H9 (cell line): ENCODE measurements around the gene SCAP. TPM values are rescaled to one million over a fixed set of nuclear protein-coding genes. Genes with fewer than 3 reads are reported as not detected.

Experiments
- DNase-seq: peaks from one replicate; pipeline ENCODE4 v3.0.0-alpha.2; 2017
- H2AFZ ChIP-seq: one replicate; pipeline ENCODE4 v1.6.1; 2013; ENCODE audit warnings: mild to moderate bottlenecking, low read length, control low read depth, moderate library complexity
- H2AK5ac ChIP-seq: 2 replicates; pipeline ENCODE4 v1.6.1; 2013; ENCODE audit warnings: low read length, control low read depth, mixed read lengths; ENCODE audit not compliant: insufficient read length
- H2BK120ac ChIP-seq: one replicate; pipeline ENCODE4 v1.6.1; 2013; ENCODE audit warnings: low read depth, mild to moderate bottlenecking, low read length, control low read depth, inconsistent platforms; ENCODE audit not compliant: poor library complexity, severe bottlenecking
- H2BK12ac ChIP-seq: 2 replicates; pipeline ENCODE4 v1.6.1; 2013; ENCODE audit warnings: low read length, control low read depth, mixed read lengths, low read depth; ENCODE audit not compliant: insufficient read length
- H2BK15ac ChIP-seq: 2 replicates; pipeline ENCODE4 v1.6.1; 2013; ENCODE audit warnings: low read depth, low read length, control low read depth
- H2BK20ac ChIP-seq: one replicate; pipeline ENCODE4 v1.6.1; 2013; ENCODE audit warnings: low read depth, mild to moderate bottlenecking, low read length, control low read depth, inconsistent platforms; ENCODE audit not compliant: poor library complexity, severe bottlenecking
- H2BK5ac ChIP-seq: 2 replicates; pipeline ENCODE4 v1.6.1; 2013; ENCODE audit warnings: low read length, control low read depth, mixed read lengths; ENCODE audit not compliant: insufficient read length
- H3K14ac ChIP-seq: 2 replicates; pipeline ENCODE4 v1.6.1; 2013; ENCODE audit warnings: low read length, control low read depth; ENCODE audit not compliant: insufficient read depth
- H3K18ac ChIP-seq: 2 replicates; pipeline ENCODE4 v1.6.1; 2013; ENCODE audit warnings: low read depth, mild to moderate bottlenecking, mixed read lengths, low read length, control low read depth; ENCODE audit not compliant: insufficient read length
- H3K23ac ChIP-seq: 2 replicates; pipeline ENCODE4 v1.6.1; 2013; ENCODE audit warnings: low read length, control low read depth, mixed read lengths, low read depth; ENCODE audit not compliant: insufficient read length
- H3K23me2 ChIP-seq: 2 replicates; pipeline ENCODE4 v1.6.1; 2013; ENCODE audit warnings: low read depth, mild to moderate bottlenecking, mixed read lengths, low read length, control low read depth; ENCODE audit not compliant: insufficient read length, poor library complexity, severe bottlenecking
- H3K27ac ChIP-seq: 2 replicates; pipeline ENCODE4 v1.5.1; 2013; ENCODE audit warnings: low read length, control low read depth, mixed read lengths, low read depth; ENCODE audit not compliant: insufficient read length
- H3K27me3 ChIP-seq: 2 replicates; pipeline ENCODE4 v1.6.1; 2013; ENCODE audit warnings: low read length, control low read depth, inconsistent platforms; ENCODE audit not compliant: insufficient read depth
- H3K4ac ChIP-seq: 2 replicates; pipeline ENCODE4 v1.6.1; 2013; ENCODE audit warnings: low read depth, mild to moderate bottlenecking, control low read depth, inconsistent platforms, low read length, moderate library complexity
- H3K4me1 ChIP-seq: 2 replicates; pipeline ENCODE4 v1.6.1; 2013; ENCODE audit warnings: low read length, control low read depth, inconsistent platforms; ENCODE audit not compliant: insufficient read depth
- H3K4me2 ChIP-seq: 2 replicates; pipeline ENCODE4 v1.6.1; 2013; ENCODE audit warnings: low read length, control low read depth, mixed read lengths; ENCODE audit not compliant: insufficient read length, insufficient read depth
- H3K56ac ChIP-seq: 2 replicates; pipeline ENCODE4 v1.6.1; 2013; ENCODE audit warnings: low read depth, mild to moderate bottlenecking, mixed read lengths, low read length, control low read depth; ENCODE audit not compliant: insufficient read length
- H3K79me1 ChIP-seq: 2 replicates; pipeline ENCODE4 v1.6.1; 2013; ENCODE audit warnings: low read depth, mild to moderate bottlenecking, moderate library complexity, low read length, control low read depth, inconsistent platforms; ENCODE audit not compliant: insufficient read depth, poor library complexity, severe bottlenecking
- H3K79me2 ChIP-seq: 2 replicates; pipeline ENCODE4 v1.6.1; 2013; ENCODE audit warnings: low read length, control low read depth, inconsistent platforms; ENCODE audit not compliant: insufficient read depth
- H3K9ac ChIP-seq: 2 replicates; pipeline ENCODE4 v1.6.1; 2013; ENCODE audit warnings: low read length, control low read depth, mixed read lengths; ENCODE audit not compliant: insufficient read length; ENCODE audit errors: extremely low read depth
- H3K9me3 ChIP-seq: one replicate; pipeline ENCODE4 v1.6.1; 2013; ENCODE audit warnings: low read depth, low read length, inconsistent platforms; ENCODE audit not compliant: control insufficient read depth
- H3T11ph ChIP-seq: one replicate; pipeline ENCODE4 v1.6.1; 2013; ENCODE audit warnings: mild to moderate bottlenecking, low read length, control low read depth, inconsistent platforms
- H4K20me1 ChIP-seq: one replicate; pipeline ENCODE4 v1.6.1; 2013; ENCODE audit not compliant: control insufficient read depth, insufficient read length, insufficient read depth
- H4K5ac ChIP-seq: 2 replicates; pipeline ENCODE4 v1.6.1; 2013; ENCODE audit warnings: low read depth, mild to moderate bottlenecking, mixed read lengths, low read length, control low read depth; ENCODE audit not compliant: insufficient read length
- H4K8ac ChIP-seq: replicated peaks from 2 replicates; pipeline ENCODE4 v1.6.1; 2013; ENCODE audit warnings: low read length, control low read depth, mixed read lengths, low read depth; ENCODE audit not compliant: insufficient read length
- H4K91ac ChIP-seq: 2 replicates; pipeline ENCODE4 v1.6.1; 2013; ENCODE audit warnings: low read depth, mild to moderate bottlenecking, moderate library complexity, mixed read lengths, low read length, control low read depth; ENCODE audit not compliant: insufficient read length
- H3K27ac Mint-ChIP-seq, 3 experiments: 2 replicates in 2 of 3; 3 replicates in 1 of 3; pipeline ENCODE4 v1.8.0; 2020 to 2021; ENCODE audit warnings: mixed read lengths in 3 of 3, mild to moderate bottlenecking in 1 of 3, moderate library complexity in 1 of 3
- H3K27me3 Mint-ChIP-seq: 2 replicates; pipeline ENCODE4 v1.8.0; 2021; ENCODE audit warnings: low read depth, mild to moderate bottlenecking, moderate library complexity, mixed read lengths
- H3K36me3 Mint-ChIP-seq, 3 experiments: 2 replicates in 2 of 3; 3 replicates in 1 of 3; pipeline ENCODE4 v1.8.0; 2020 to 2021; ENCODE audit warnings: low read depth in 3 of 3, mixed read lengths in 3 of 3; ENCODE audit not compliant: insufficient read depth in 1 of 3
- H3K4me1 Mint-ChIP-seq, 2 experiments: 2 replicates each; pipeline ENCODE4 v1.8.0; 2020; ENCODE audit warnings: mixed read lengths in 2 of 2
- H3K4me3 Mint-ChIP-seq, 2 experiments: 2 replicates in 1 of 2; 3 replicates in 1 of 2; pipeline ENCODE4 v1.8.0; 2020 to 2021; ENCODE audit warnings: mild to moderate bottlenecking in 2 of 2, mixed read lengths in 2 of 2, moderate library complexity in 1 of 2
- H3K9me3 Mint-ChIP-seq, 2 experiments: 2 replicates in 1 of 2; 3 replicates in 1 of 2; pipeline ENCODE4 v1.8.0; 2020; ENCODE audit warnings: mild to moderate bottlenecking in 2 of 2, mixed read lengths in 2 of 2, moderate library complexity in 1 of 2
- WGBS: extraction: QIAGEN DNeasy Blood & Tissue Kit; methylation state at CpG from one replicate; pipeline ENCODE4 v1.1.7; 2013; ENCODE audit warnings: missing lambda C conversion rate, low lambda C conversion rate, mixed read lengths; ENCODE audit not compliant: insufficient read length; ENCODE audit errors: extremely low coverage; 5-methylcytosine and 5-hydroxymethylcytosine counted together
- total RNA-seq: library from RNA; stranded (reverse); gene quantifications from 2 replicates; pipeline ENCODE4 v1.2.1, GENCODE V29; 2021
- TF ChIP-seq, protein P1 (sequence below): fragments of 200-600 bp; sonication (generic); conservative IDR thresholded peaks from 3 replicates; pipeline ENCODE4 v1.8.0; 2021; ENCODE audit warnings: antibody characterized with exemption, mild to moderate bottlenecking

SCAP gene
- total RNA-seq, 1 experiment from 2014 or later = 104 TPM

GRCh38 chr3:47385007-47385406 lies 90.7 kb downstream of the SCAP start:
- H3K27ac ChIP-seq = no peak overlapping the region

More at GRCh38 chr3:47385007-47385406, 90.7 kb downstream of the SCAP start:
- no peak for DNase-seq
- Histone ChIP-seq H3K79me2 (peaks cover 20% of the 10 kb centered on the region; the same call in 1 of the 2 replicates), H3K79me1 (peaks cover 6% of the 10 kb centered on the region), H4K20me1 (no peaks in the 10 kb centered on the region), H3T11ph (no peak overlapping the region), H3K4me2 (no peak overlapping the region), H3K9me3 (no peaks in the 10 kb centered on the region), H3K23ac (no peak overlapping the region), H2BK20ac (no peak overlapping the region), H2BK15ac (no peak overlapping the region), H2AK5ac (no peak overlapping the region), H3K56ac (no peak overlapping the region), H3K27me3 (no peaks in the 10 kb centered on the region), H4K5ac (no peak overlapping the region), H3K14ac (no peak overlapping the region), H2AFZ (no peak overlapping the region), H2BK120ac (no peak overlapping the region), H3K23me2 (peaks cover 10% of the 10 kb centered on the region), H2BK5ac (no peak overlapping the region), H4K91ac (no peak overlapping the region), H3K18ac (no peak overlapping the region), H4K8ac (no peak overlapping the region), H2BK12ac (no peak overlapping the region), H3K4me1 (no peaks in the 10 kb centered on the region), H3K9ac (no peak overlapping the region), H3K4ac (no peak overlapping the region)
- H3K27me3 Mint-ChIP-seq = no peaks in the 10 kb centered on the region
- H3K36me3 Mint-ChIP-seq = peaks cover 7 to 16% (median 13%) of the 10 kb centered on the region in 3 experiments; a peak in 6 of 7 replicates
- no CpG with 5 or more reads among the region's 4 CpGs for WGBS
- no peak overlapping the region for H3K4me3 Mint-ChIP-seq
- no peaks in the 10 kb centered on the region; a peak in 1 of 5 replicates for H3K9me3 Mint-ChIP-seq
- TF ChIP-seq, protein P1, sequence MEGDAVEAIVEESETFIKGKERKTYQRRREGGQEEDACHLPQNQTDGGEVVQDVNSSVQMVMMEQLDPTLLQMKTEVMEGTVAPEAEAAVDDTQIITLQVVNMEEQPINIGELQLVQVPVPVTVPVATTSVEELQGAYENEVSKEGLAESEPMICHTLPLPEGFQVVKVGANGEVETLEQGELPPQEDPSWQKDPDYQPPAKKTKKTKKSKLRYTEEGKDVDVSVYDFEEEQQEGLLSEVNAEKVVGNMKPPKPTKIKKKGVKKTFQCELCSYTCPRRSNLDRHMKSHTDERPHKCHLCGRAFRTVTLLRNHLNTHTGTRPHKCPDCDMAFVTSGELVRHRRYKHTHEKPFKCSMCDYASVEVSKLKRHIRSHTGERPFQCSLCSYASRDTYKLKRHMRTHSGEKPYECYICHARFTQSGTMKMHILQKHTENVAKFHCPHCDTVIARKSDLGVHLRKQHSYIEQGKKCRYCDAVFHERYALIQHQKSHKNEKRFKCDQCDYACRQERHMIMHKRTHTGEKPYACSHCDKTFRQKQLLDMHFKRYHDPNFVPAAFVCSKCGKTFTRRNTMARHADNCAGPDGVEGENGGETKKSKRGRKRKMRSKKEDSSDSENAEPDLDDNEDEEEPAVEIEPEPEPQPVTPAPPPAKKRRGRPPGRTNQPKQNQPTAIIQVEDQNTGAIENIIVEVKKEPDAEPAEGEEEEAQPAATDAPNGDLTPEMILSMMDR = no peak
- peaks cover 14 to 16% of the 10 kb centered on the region in 2 experiments for H3K4me1 Mint-ChIP-seq
- no peak overlapping the region for H3K27ac Mint-ChIP-seq
